GM12892 (cell line): Measurements from ENCODE around the gene RAPGEF5.

Source experiments
- POLR2A ChIP-seq: IDR thresholded peaks from 2 replicates; pipeline ENCODE4 v1.6.1; 2011; ENCODE audit warnings: low read depth, low read length, control low read depth
- POLR2AphosphoS5 ChIP-seq: IDR thresholded peaks from 2 replicates; pipeline ENCODE4 v1.6.1; 2011; ENCODE audit warnings: low read depth, low read length, control low read depth
- TAF1 ChIP-seq: IDR thresholded peaks from 2 replicates; pipeline ENCODE4 v1.6.1; 2011; ENCODE audit warnings: low read depth, mild to moderate bottlenecking, control low read depth, low read length, borderline replicate concordance

- TF ChIP-seq POLR2A: no peak
- no peak for TF ChIP-seq TAF1
- no peak for TF ChIP-seq POLR2AphosphoS5
Measured at GRCh38 chr7:22281481-22281880, 75.5 kb downstream of the RAPGEF5 start.
